Stomach smooth muscle (tissue), 2 donors: ENCODE data around the gene PYY.

Experiments
- H3K27ac ChIP-seq: one replicate; pipeline ENCODE4 v1.7.0; 2013; ENCODE audit warnings: mild to moderate bottlenecking, low read length, inconsistent platforms
- H3K27me3 ChIP-seq, 2 donors: one replicate each; pipeline ENCODE4 v1.7.0; 2013; ENCODE audit warnings: low read length in 2 of 2; ENCODE audit not compliant: insufficient read depth in 2 of 2, control insufficient read depth in 1 of 2
- H3K36me3 ChIP-seq, 2 donors: one replicate each; pipeline ENCODE4 v1.7.0; 2013; ENCODE audit warnings: low read length in 2 of 2; ENCODE audit not compliant: control insufficient read depth in 2 of 2, insufficient read depth in 2 of 2
- H3K4me1 ChIP-seq: one replicate; pipeline ENCODE4 v1.7.0; 2013; ENCODE audit warnings: low read length; ENCODE audit not compliant: control insufficient read depth, insufficient read depth
- H3K4me3 ChIP-seq, 2 donors: one replicate each; pipeline ENCODE4 v1.7.0; 2013; ENCODE audit warnings: low read length in 2 of 2
- H3K9ac ChIP-seq, 2 donors: one replicate each; pipeline ENCODE4 v1.7.0; 2013; ENCODE audit warnings: low read length in 2 of 2, mild to moderate bottlenecking in 1 of 2
- H3K9me3 ChIP-seq, 2 donors: one replicate each; pipeline ENCODE4 v1.7.0; 2013; ENCODE audit warnings: low read length in 2 of 2; ENCODE audit not compliant: control insufficient read depth in 2 of 2
- donor health status: healthy.
- donor health status: Pancreatic carcinoma.

PYY gene

DNA sequence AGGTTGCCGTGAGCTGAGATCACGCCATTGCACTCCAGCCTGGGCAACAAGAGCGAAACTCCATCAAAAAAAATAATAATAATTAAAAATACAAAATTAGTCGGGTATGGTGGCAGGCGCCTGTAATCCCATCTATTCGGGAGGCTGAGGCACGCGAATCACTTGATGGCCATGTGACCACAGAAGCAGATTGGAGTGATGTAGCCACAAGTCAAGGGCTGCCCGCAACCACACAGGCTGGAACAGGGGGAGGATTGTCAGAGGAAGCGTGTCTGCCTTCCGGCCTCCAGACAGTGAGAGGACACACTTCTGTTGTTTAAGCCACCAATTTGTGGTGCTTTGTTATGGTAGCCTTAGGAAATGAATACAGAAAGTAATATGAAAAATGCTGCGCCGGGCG, 38.9 kb upstream of the PYY start:
- Histone ChIP-seq H3K27me3 (peaks cover 16 to 20% of the 10 kb centered on the region in 2 donors), H3K4me1 (peaks cover 6% of the 10 kb centered on the region), H3K27ac (no peak overlapping the region), H3K9ac (no peak overlapping the region), H3K36me3 (no peaks in the 10 kb centered on the region), H3K9me3 (no peaks in the 10 kb centered on the region), H3K4me3 (no peak overlapping the region)

GRCh38 chr17:43988301-43988700, 34.6 kb upstream of the PYY start:
- peaks cover 21 to 33% of the 10 kb centered on the region in 2 donors for H3K27me3 ChIP-seq

DNA sequence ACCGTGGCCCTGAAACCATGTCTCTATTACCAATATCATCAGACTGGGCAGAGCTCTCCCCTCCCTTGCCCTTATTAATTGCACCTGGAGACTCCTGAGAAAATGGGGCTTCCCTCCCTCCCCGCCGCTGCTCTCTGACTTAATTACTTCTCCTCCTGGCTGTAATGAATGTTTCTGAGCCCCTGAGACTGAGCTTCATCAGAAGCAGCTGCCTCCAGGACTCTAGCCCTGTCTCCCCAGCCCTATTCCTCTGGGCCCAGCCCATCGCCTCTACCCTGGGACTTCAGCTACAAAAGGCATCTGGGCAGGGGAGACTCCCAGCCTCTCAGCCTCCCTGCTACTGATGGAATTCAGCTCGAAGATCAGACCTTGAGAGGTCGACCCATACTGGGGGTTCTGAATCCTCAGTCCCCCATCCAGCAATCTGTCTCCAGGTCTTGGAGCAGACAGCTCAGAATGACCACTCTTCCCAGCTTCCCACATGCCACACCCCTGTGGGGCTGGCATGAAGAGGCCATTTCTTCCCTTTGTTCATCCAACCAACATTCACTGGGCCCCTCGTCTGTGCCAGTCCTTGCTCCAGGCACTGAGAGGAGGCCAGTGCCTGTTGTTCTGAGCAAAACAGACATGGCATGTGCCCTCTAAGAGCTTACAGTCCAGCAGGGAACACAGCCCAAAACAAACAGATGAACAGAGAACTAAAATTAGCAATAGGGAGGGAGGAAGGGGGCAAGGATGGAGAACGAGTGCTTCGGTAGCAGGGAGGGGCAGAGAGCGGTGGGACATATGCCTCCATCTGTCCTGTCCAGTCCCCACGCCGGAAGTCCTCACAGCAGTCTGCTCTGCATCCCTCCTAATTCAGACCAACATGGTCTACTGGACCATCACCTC, 33.6 kb upstream of the PYY start:
- Histone ChIP-seq H3K9ac (no peak overlapping the region), H3K36me3 (no peaks in the 10 kb centered on the region), H3K4me3 (no peak overlapping the region), H3K9me3 (no peaks in the 10 kb centered on the region), H3K27me3 (peaks cover 30 to 41% of the 10 kb centered on the region in 2 donors), H3K27ac (no peak overlapping the region), H3K4me1 (peaks cover 9% of the 10 kb centered on the region)

More at GRCh38 chr17:43988301-43988700, 34.6 kb upstream of the PYY start:
- H3K4me3 ChIP-seq: no peak overlapping the region
- no peak overlapping the region for H3K9ac ChIP-seq
- H3K27ac ChIP-seq: no peak overlapping the region
- H3K4me1 ChIP-seq: peaks cover 9% of the 10 kb centered on the region
- H3K9me3 ChIP-seq: no peaks in the 10 kb centered on the region
- no peaks in the 10 kb centered on the region for H3K36me3 ChIP-seq

- no peaks in the 10 kb centered on the region for H3K36me3 ChIP-seq
- H3K27me3 ChIP-seq: peaks cover 36 to 46% of the 10 kb centered on the region in 2 donors
- H3K4me1 ChIP-seq: peaks cover 9% of the 10 kb centered on the region
- no peak overlapping the region for H3K9ac ChIP-seq
- H3K27ac ChIP-seq: no peak overlapping the region
- no peaks in the 10 kb centered on the region for H3K9me3 ChIP-seq
- no peak overlapping the region for H3K4me3 ChIP-seq
Measured at GRCh38 chr17:43986225-43986981, 32.7 kb upstream of the PYY start.

- H3K9me3 ChIP-seq: no peaks in the 10 kb centered on the region
- H3K4me3 ChIP-seq: peak overlapping the region in 1 of 2 donors; percentile 60
- no peak overlapping the region for H3K9ac ChIP-seq
- H3K4me1 ChIP-seq: peaks cover 9% of the 10 kb centered on the region
- no peak overlapping the region for H3K27ac ChIP-seq
- peaks cover 36 to 48% of the 10 kb centered on the region in 2 donors for H3K27me3 ChIP-seq
- H3K36me3 ChIP-seq: no peaks in the 10 kb centered on the region
Measured at GRCh38 chr17:43984521-43984920, 30.8 kb upstream of the PYY start.

- no peak overlapping the region for H3K27ac ChIP-seq
Measured at GRCh38 chr17:43983515-43984411, 30.0 kb upstream of the PYY start.

GRCh38 chr17:43983196-43983514, 29.4 kb upstream of the PYY start:
- peak overlapping the region in 1 of 2 donors; percentile 22 for H3K4me3 ChIP-seq
- H3K36me3 ChIP-seq: no peaks in the 10 kb centered on the region
- H3K9ac ChIP-seq: no peak overlapping the region
- H3K27me3 ChIP-seq: peaks cover 36 to 46% of the 10 kb centered on the region in 2 donors
- no peak overlapping the region for H3K27ac ChIP-seq
- peaks cover 9% of the 10 kb centered on the region for H3K4me1 ChIP-seq
- H3K9me3 ChIP-seq: no peaks in the 10 kb centered on the region

More at GRCh38 chr17:43983515-43984411, 30.0 kb upstream of the PYY start:
- Histone ChIP-seq H3K9me3 (no peaks in the 10 kb centered on the region), H3K27me3 (peaks cover 36 to 48% of the 10 kb centered on the region in 2 donors), H3K4me1 (peaks cover 9% of the 10 kb centered on the region), H3K4me3 (peak overlapping the region; percentile 22 to 60), H3K36me3 (no peaks in the 10 kb centered on the region), H3K9ac (no peak overlapping the region)

- H3K36me3 ChIP-seq: no peaks in the 10 kb centered on the region
- no peaks in the 10 kb centered on the region for H3K9me3 ChIP-seq
- no peak overlapping the region for H3K4me3 ChIP-seq
- no peak overlapping the region for H3K27ac ChIP-seq
- H3K27me3 ChIP-seq: peaks cover 37 to 41% of the 10 kb centered on the region in 2 donors
- no peak overlapping the region for H3K9ac ChIP-seq
- H3K4me1 ChIP-seq: peaks cover 9% of the 10 kb centered on the region
Measured at GRCh38 chr17:43982171-43982570, 28.4 kb upstream of the PYY start.

DNA sequence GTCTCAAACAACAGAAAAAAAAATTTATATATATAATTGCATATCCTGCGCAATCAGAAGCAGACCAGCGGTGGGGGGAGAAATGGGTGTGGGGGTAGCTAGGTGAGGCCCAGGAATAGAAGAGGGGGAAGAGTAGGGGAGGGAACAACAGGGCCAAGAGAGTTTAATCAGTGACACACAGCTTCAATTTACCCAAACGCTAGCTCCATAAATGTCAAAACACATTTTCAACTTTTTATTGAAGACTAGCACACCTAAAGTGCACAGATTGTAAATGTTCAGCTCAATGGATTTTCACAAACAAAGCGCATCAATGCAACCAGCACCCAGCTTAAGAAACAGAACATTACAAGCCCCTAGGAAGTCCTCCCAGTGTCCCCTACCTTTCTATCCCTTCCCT, 25.9 kb upstream of the PYY start:
- H3K9me3 ChIP-seq: no peaks in the 10 kb centered on the region
- no peak overlapping the region for H3K9ac ChIP-seq
- peaks cover 9% of the 10 kb centered on the region for H3K4me1 ChIP-seq
- H3K4me3 ChIP-seq: no peak overlapping the region
- H3K27ac ChIP-seq: no peak overlapping the region
- peaks cover 26 to 37% of the 10 kb centered on the region in 2 donors for H3K27me3 ChIP-seq
- no peaks in the 10 kb centered on the region for H3K36me3 ChIP-seq

DNA sequence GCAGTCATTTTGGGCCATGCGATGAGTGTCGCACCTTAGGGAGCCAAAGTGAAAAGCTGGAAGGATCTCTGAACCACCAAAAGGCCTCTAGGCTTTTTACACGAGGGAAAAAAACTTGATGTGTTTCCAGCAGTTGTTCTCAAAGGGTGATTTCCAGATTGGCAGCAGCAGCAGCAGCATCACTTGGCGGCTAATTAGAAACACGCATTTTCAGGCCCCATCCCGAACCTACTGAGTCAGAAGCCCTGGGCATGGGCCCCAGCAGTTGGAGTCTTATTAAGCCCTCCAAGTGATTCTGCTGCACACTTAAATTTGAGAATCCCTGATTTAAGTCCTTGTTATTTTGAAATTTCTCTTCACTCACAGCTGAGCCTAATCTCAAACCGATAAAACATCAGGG, 25.3 kb upstream of the PYY start:
- no peak overlapping the region for H3K27ac ChIP-seq
- H3K9me3 ChIP-seq: no peaks in the 10 kb centered on the region
- no peaks in the 10 kb centered on the region for H3K36me3 ChIP-seq
- H3K4me1 ChIP-seq: peaks cover 7% of the 10 kb centered on the region
- no peak overlapping the region for H3K9ac ChIP-seq
- no peak overlapping the region for H3K4me3 ChIP-seq
- peaks cover 23 to 34% of the 10 kb centered on the region in 2 donors for H3K27me3 ChIP-seq
